HUES64 (cell line): ENCODE data around the gene CSK.

Experiments used
- H3K27ac ChIP-seq: 2 replicates; pipeline ENCODE4 v1.7.0; 2013; ENCODE audit warnings: low read depth, low read length, inconsistent platforms
- H3K27me3 ChIP-seq: 2 replicates; pipeline ENCODE4 v1.6.1; 2013; ENCODE audit warnings: mild to moderate bottlenecking, low read length; ENCODE audit not compliant: insufficient read depth
- H3K36me3 ChIP-seq: 2 replicates; pipeline ENCODE4 v1.6.1; 2013; ENCODE audit warnings: mild to moderate bottlenecking, low read length; ENCODE audit not compliant: insufficient read depth
- H3K4me1 ChIP-seq: 2 replicates; pipeline ENCODE4 v1.6.1; 2013; ENCODE audit warnings: mild to moderate bottlenecking, low read length, moderate library complexity; ENCODE audit not compliant: insufficient read depth
- H3K4me3 ChIP-seq: 2 replicates; pipeline ENCODE4 v1.5.1; 2013; ENCODE audit warnings: mild to moderate bottlenecking, low read length, moderate library complexity
- H3K9ac ChIP-seq: 2 replicates; pipeline ENCODE4 v1.6.1; 2013; ENCODE audit warnings: mild to moderate bottlenecking, low read depth, low read length
- H3K9me3 ChIP-seq: 2 replicates; pipeline ENCODE4 v1.6.1; 2013; ENCODE audit warnings: low read depth, low read length; ENCODE audit not compliant: insufficient read depth
- WGBS: fragments of 150-250, 120-280 bp; methylation state at CpG from one replicate; pipeline ENCODE4 v1.1.7; 2013; ENCODE audit warnings: missing lambda C conversion rate; 5-methylcytosine and 5-hydroxymethylcytosine counted together

Gene CSK

DNA sequence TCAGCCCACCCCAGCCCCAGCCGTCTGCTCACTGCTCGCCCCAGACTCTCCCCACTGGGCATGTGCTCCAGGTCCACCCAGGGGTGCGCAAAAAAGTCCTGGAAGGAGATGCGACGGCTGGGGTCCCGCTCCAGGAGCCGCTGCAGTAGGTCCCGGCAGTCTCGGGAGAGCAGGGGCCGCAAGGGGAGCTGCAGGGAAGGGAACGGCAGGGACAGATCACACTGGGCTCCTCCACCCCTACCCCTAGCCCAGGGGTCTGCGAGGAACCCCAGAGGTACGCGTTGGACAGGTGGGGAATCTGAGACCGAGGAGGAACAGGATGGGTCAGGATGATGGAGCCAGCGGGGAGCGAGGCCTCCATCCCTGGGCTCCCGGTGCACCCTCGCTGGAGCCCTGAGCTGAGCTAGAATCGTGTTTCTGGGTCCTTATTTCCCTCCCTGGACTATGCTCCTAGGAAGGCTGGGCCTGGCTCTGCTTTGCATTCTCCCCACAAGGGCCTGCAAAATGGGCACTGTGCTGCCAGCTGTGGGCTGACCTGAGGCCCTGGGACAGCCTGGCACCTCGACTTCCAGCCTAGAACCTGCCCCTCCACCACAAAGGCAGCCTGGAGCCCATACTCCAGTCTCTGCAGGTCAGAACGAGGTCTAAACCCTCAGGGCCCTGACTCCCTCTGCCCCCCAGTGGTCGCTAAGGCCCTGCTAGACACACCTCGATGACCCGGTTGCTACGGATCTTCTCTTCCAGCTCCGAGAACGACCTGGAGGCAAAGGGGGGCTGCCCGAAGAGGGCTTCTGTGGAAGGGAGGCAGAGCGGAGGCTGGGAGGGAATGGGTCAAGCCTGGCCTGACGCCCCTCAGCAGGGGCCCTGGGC is 57.9 kb downstream of the CSK start:
- H3K4me3 ChIP-seq: no peak overlapping the region
- 86% methylated on average over 31 of the region's 31 CpGs for WGBS
- peaks cover 19% of the 10 kb centered on the region; the same call in 1 of the 2 replicates for H3K4me1 ChIP-seq
- H3K36me3 ChIP-seq: peaks cover 15% of the 10 kb centered on the region; the same call in 1 of the 2 replicates
- H3K27me3 ChIP-seq: no peaks in the 10 kb centered on the region
- H3K9ac ChIP-seq: no peak overlapping the region; the same call in 1 of the 2 replicates
- no peaks in the 10 kb centered on the region for H3K9me3 ChIP-seq
- no peak overlapping the region for H3K27ac ChIP-seq

DNA sequence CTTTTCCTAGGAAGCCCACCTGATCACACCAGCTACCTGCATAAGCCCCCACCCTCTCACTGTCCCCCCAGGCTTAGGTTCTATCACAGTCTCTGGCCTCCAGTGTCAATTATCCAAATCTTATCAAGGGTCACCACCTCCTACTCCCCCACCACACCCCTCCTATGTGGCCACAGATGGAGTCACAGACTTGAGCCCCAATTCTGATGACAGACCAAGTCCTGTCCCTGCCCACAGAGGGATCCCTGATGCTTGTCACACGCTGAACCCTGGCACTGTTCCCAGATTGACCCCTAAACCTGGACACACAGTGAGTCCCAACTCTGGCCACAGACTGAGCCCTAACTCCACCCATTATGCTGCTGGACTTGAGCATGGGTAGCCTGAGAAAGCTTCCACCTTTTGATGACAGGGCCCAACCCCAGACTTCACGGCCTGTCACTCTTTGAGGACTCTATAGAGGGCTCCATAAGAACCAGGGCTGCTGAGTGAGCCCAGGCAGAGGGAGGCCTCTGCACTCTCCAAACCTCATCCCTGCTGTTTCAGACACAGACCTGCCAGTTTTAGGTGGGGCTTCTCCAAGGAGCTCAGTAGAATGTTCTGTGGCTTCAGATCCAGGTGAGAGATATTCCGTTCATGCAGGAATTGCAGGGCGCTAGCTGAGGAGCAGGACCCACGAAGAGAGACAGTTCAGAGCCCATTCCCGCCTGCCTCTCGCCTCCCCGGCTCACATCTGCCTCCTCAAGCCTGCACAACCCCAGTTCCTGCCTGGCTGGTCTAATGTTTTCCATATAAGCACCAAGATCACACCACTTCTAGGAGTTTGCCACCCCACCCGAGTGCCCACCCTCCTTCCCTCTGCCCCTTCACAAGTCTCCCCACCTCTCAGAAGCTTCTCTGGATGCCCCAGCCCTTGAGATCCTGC is 59.2 kb downstream of the CSK start:
- Histone ChIP-seq H3K27me3 (no peaks in the 10 kb centered on the region), H3K36me3 (peaks cover 15% of the 10 kb centered on the region; the same call in 1 of the 2 replicates), H3K9me3 (no peaks in the 10 kb centered on the region), H3K4me3 (no peak overlapping the region), H3K9ac (no peak overlapping the region), H3K4me1 (peaks cover 19% of the 10 kb centered on the region; the same call in 1 of the 2 replicates), H3K27ac (no peak overlapping the region)
- 92% methylated on average over 9 of the region's 9 CpGs for WGBS

- Histone ChIP-seq H3K27me3 (no peaks in the 10 kb centered on the region), H3K9me3 (no peaks in the 10 kb centered on the region), H3K4me3 (peak overlapping the region; percentile 76), H3K36me3 (peaks cover 11% of the 10 kb centered on the region; the same call in 1 of the 2 replicates), H3K27ac (no peak overlapping the region), H3K9ac (peak overlapping the region; percentile 32), H3K4me1 (peaks cover 19% of the 10 kb centered on the region; the same call in 1 of the 2 replicates)
- 87% methylated on average over 14 of the region's 14 CpGs for WGBS
Measured at GRCh38 chr15:74841891-74842373, 60.1 kb downstream of the CSK start.

GRCh38 chr15:74842581-74843444 is 60.9 kb downstream of the CSK start, which contains the start of gene ULK3:
TSS of gene ULK3 (minus strand) at chr15:74843156. CDS start at chr15:74843105, 51 bp downstream.
- Histone ChIP-seq H3K4me3 (peak within 1 kb of the TSS; percentile 76), H3K36me3 (peaks cover 17% of the 10 kb centered on the region; the same call in 1 of the 2 replicates), H3K27me3 (no peaks in the 10 kb centered on the region), H3K4me1 (peaks cover 19% of the 10 kb centered on the region; the same call in 1 of the 2 replicates), H3K27ac (peak within 1 kb of the TSS; percentile 91), H3K9ac (peak within 1 kb of the TSS; percentile 97), H3K9me3 (no peaks in the 10 kb centered on the region)
- under 1% methylated on average over 84 of the region's 84 CpGs for WGBS

- peak overlapping the region; percentile 97 for H3K9ac ChIP-seq
- peaks cover 19% of the 10 kb centered on the region; the same call in 1 of the 2 replicates for H3K4me1 ChIP-seq
- H3K9me3 ChIP-seq: no peaks in the 10 kb centered on the region
- 20% methylated on average over 16 of the region's 18 CpGs for WGBS
- H3K36me3 ChIP-seq: peaks cover 19% of the 10 kb centered on the region
- H3K27ac ChIP-seq: peak overlapping the region; percentile 88
- H3K4me3 ChIP-seq: peak overlapping the region; percentile 76
- H3K27me3 ChIP-seq: no peaks in the 10 kb centered on the region
Measured at GRCh38 chr15:74843445-74843828, 61.6 kb downstream of the CSK start.

GRCh38 chr15:74843891-74844299 is 62.0 kb downstream of the CSK start:
- no peaks in the 10 kb centered on the region for H3K9me3 ChIP-seq
- H3K27ac ChIP-seq: no peak overlapping the region; the same call in 1 of the 2 replicates
- H3K27me3 ChIP-seq: no peaks in the 10 kb centered on the region
- peaks cover 19% of the 10 kb centered on the region; the same call in 1 of the 2 replicates for H3K4me1 ChIP-seq
- H3K9ac ChIP-seq: peak overlapping the region; percentile 97
- 86% methylated on average over 9 of the region's 12 CpGs for WGBS
- H3K36me3 ChIP-seq: peaks cover 23% of the 10 kb centered on the region
- H3K4me3 ChIP-seq: peak overlapping the region; percentile 76

DNA sequence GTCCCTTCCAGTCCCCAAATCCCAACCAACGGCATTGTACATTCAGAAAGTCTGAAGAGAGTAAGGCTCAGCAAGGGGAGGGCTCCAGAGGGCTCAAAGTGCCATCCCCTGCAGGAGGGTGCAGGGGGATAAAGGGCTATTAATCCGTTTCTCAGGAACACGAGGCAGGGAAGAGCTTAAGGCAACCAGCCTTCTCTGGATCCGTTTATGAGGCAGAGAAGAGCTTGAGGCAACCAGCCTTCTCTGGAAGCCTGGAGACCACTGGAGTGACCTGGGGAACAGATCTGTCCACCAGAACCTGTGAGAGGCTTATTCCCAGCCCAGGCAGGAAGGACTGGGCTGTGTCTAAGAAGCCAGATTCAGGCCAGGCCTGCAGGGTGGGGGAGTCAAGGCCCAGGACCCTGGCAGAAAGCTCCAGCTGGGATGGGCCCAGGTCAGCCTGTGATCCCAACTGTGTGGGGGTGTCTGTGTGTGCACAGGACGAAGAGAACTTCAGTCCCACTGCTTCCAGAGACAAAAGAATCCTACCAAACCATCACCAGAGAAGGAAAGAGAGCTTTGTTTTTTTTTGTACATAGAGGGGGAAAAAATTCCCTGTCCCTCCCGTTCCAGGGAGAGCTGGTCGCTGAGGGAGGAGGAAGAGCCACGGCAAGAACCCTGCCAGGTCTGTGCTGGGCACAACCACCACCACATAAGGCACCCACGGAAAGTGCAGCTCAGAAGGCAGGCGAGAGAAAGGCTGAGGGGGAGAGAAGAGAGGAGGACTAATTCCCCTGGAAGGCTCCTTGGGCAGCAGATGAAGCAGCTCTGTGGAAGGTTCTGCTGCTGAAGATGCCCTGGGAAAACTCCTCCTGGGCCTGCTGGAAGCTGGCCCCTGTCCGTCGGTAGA is 62.7 kb downstream of the CSK start:
- Histone ChIP-seq H3K27ac (no peak overlapping the region), H3K9ac (peak overlapping the region; percentile 97; the same call in 1 of the 2 replicates), H3K36me3 (peaks cover 23% of the 10 kb centered on the region), H3K9me3 (no peaks in the 10 kb centered on the region), H3K27me3 (no peaks in the 10 kb centered on the region), H3K4me3 (0 out of 2 replicates have a peak overlapping the region, but pooled peaks have one; percentile 14), H3K4me1 (peaks cover 19% of the 10 kb centered on the region; the same call in 1 of the 2 replicates)
- WGBS: 87% methylated on average over 10 of the region's 12 CpGs

GRCh38 chr15:74845208-74845568 is 63.3 kb downstream of the CSK start:
- 89% methylated on average over 5 of the region's 5 CpGs for WGBS
- H3K36me3 ChIP-seq: peaks cover 29% of the 10 kb centered on the region

GRCh38 chr15:74845581-74845980 is 63.7 kb downstream of the CSK start:
- H3K27ac ChIP-seq: no peak overlapping the region
- H3K36me3 ChIP-seq: peaks cover 30% of the 10 kb centered on the region
- H3K9me3 ChIP-seq: no peaks in the 10 kb centered on the region
- WGBS: 91% methylated on average over 4 of the region's 4 CpGs
- H3K27me3 ChIP-seq: no peaks in the 10 kb centered on the region
- no peak overlapping the region for H3K4me3 ChIP-seq
- no peak overlapping the region for H3K9ac ChIP-seq
- H3K4me1 ChIP-seq: peaks cover 19% of the 10 kb centered on the region; the same call in 1 of the 2 replicates

More at GRCh38 chr15:74845208-74845568, 63.3 kb downstream of the CSK start:
- H3K9me3 ChIP-seq: no peaks in the 10 kb centered on the region
- H3K27ac ChIP-seq: no peak overlapping the region
- H3K4me3 ChIP-seq: no peak overlapping the region
- H3K4me1 ChIP-seq: peaks cover 19% of the 10 kb centered on the region; the same call in 1 of the 2 replicates
- no peaks in the 10 kb centered on the region for H3K27me3 ChIP-seq
- no peak overlapping the region for H3K9ac ChIP-seq
